Caco-2 (cell line): Measurements from ENCODE around the gene SARS1. TPM values are rescaled to one million over a fixed set of nuclear protein-coding genes. Genes with fewer than 3 reads are reported as not detected.

Experiments used
- BruUV-seq: library from RNA; stranded (reverse); fragments of 400-500 nt; replicated peaks from 2 replicates; lab custom pipeline; 2021; lab: Mats Ljungman, UMichigan
- CTCF ChIA-PET: fragments of 300-600 bp; sonication (Branson Sonifier 250); formaldehyde crosslinking; loops from one replicate; lab custom pipeline; 2022; ENCODE audit warnings: antibody characterized with exemption; lab: Charles Lee
- POLR2A ChIA-PET: fragments of 300-600 bp; sonication (Branson Sonifier 250); formaldehyde crosslinking; loops from one replicate; lab custom pipeline; 2022; ENCODE audit warnings: antibody characterized with exemption; lab: Charles Lee
- DNase-seq, 2 experiments: peaks; one replicate each; pipeline versions ENCODE4 v3.0.0 to v3.0.0-alpha.2; 2020 to 2022
- H3K27me3 ChIP-seq: replicated peaks from 2 replicates; pipeline ENCODE4 v1.6.0; 2011; ENCODE audit warnings: low read length; ENCODE audit not compliant: control insufficient read depth, insufficient read depth
- H3K36me3 ChIP-seq: 2 replicates; pipeline ENCODE4 v1.5.1; 2011; ENCODE audit warnings: low read length; ENCODE audit not compliant: control insufficient read depth, insufficient read depth
- H3K4me1 ChIP-seq: fragments of 250-450 bp; sonication (Bioruptor Pico); 2 replicates; pipeline ENCODE4 v1.5.1; 2020; ENCODE audit warnings: mild to moderate bottlenecking
- H3K4me3 ChIP-seq: 2 replicates; pipeline ENCODE4 v1.5.1; 2011; ENCODE audit warnings: low read depth, mild to moderate bottlenecking, control low read depth, low read length
- H3K9me3 ChIP-seq: fragments of 250-450 bp; sonication (Bioruptor Pico); 2 replicates; pipeline ENCODE4 v1.5.1; 2020; ENCODE audit warnings: mild to moderate bottlenecking, moderate library complexity
- H3K27ac Mint-ChIP-seq: one replicate; pipeline ENCODE4 v1.8.0; 2022; ENCODE audit warnings: mixed read lengths; ENCODE audit not compliant: unreplicated experiment
- H3K27me3 Mint-ChIP-seq: one replicate; pipeline ENCODE4 v1.8.0; 2022; ENCODE audit warnings: mixed read lengths; ENCODE audit not compliant: insufficient read depth, unreplicated experiment
- H3K36me3 Mint-ChIP-seq: one replicate; pipeline ENCODE4 v1.8.0; 2022; ENCODE audit warnings: mild to moderate bottlenecking, mixed read lengths; ENCODE audit not compliant: insufficient read depth, unreplicated experiment
- H3K4me1 Mint-ChIP-seq: one replicate; pipeline ENCODE4 v1.8.0; 2022; ENCODE audit warnings: low read depth, mixed read lengths; ENCODE audit not compliant: unreplicated experiment
- H3K4me3 Mint-ChIP-seq: one replicate; pipeline ENCODE4 v1.8.0; 2022; ENCODE audit warnings: mild to moderate bottlenecking, moderate library complexity, mixed read lengths; ENCODE audit not compliant: unreplicated experiment
- H3K9me3 Mint-ChIP-seq: one replicate; pipeline ENCODE4 v1.8.0; 2022; ENCODE audit warnings: mixed read lengths; ENCODE audit not compliant: unreplicated experiment
- intact Hi-C: fragments of 100-400 bp; cut with micrococcal nuclease; formaldehyde crosslinking; loops from one replicate; pipeline ENCODE4 v1.10.0; 2022; ENCODE audit not compliant: unreplicated experiment
- total RNA-seq: library from RNA; stranded (reverse); gene quantifications from 2 replicates; pipeline ENCODE4 v1.2.3, GENCODE V29; 2022
- TF ChIP-seq, protein P1 (sequence below), 2 experiments: fragments of 200-600 bp in 1 of 2; IDR thresholded peaks; 1 replicate in 1 of 2; 2 replicates in 1 of 2; pipeline versions ENCODE4 v1.5.1 to v1.8.0; 2011 to 2022; ENCODE audit warnings: antibody characterized with exemption in 1 of 2, control low read depth in 1 of 2, inconsistent platforms in 1 of 2, low read depth in 1 of 2, low read length in 1 of 2, mild to moderate bottlenecking in 1 of 2, moderate library complexity in 1 of 2; ENCODE audit not compliant: insufficient read depth in 1 of 2, severe bottlenecking in 1 of 2, unreplicated experiment in 1 of 2

SARS1 gene
- total RNA-seq, 1 experiment from 2014 or later: 225 TPM

DNA sequence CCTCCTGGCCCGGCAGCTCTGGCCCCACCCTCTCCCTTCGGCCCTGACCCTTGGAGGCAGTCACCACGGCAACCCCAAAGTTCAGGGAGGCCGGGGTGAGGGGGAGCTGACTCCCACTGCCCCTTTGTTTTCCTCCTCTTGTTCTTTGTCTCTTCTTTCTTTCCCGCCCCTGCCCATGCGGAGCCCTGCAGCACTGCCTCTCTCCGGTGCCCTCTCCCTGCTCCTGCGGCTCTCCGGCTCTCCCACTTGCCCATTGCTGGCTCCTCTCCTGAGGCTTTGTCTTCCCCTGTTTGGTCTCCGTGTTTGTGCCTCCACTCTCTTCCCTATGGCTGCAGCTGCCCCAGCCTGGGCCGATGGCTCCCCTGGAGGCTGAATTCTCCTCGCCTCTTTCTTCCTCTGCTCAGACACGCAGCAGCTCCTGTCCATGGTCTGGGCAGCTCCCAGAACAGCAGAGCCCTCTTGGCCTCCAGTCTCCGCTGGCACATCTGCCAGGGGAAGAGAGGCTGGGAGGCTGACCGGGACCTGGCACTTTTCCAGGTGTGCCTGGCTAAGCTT, 41.5 kb downstream of the SARS1 start:
- no peak overlapping the region for H3K4me3 ChIP-seq
- H3K27me3 ChIP-seq: no peaks in the 10 kb centered on the region
- no peak for DNase-seq
- ChIA-PET POLR2A (no interaction called here), CTCF (interaction anchor here (0.8 kb wide), 1 partner anchor 145 kb away, joined by 3 read pairs; no protein-coding TSS in a partner anchor)
- H3K27me3 Mint-ChIP-seq: no peaks in the 10 kb centered on the region
- peaks cover 7% of the 10 kb centered on the region for H3K4me1 Mint-ChIP-seq
- intact Hi-C loops: no loop called here
- peaks cover 9% of the 10 kb centered on the region for H3K4me1 ChIP-seq
- H3K9me3 ChIP-seq: no peaks in the 10 kb centered on the region
- no peak overlapping the region for H3K4me3 Mint-ChIP-seq
- BruUV-seq: no TSS peak
- H3K36me3 Mint-ChIP-seq: peaks cover 5% of the 10 kb centered on the region
- TF ChIP-seq, protein P1, sequence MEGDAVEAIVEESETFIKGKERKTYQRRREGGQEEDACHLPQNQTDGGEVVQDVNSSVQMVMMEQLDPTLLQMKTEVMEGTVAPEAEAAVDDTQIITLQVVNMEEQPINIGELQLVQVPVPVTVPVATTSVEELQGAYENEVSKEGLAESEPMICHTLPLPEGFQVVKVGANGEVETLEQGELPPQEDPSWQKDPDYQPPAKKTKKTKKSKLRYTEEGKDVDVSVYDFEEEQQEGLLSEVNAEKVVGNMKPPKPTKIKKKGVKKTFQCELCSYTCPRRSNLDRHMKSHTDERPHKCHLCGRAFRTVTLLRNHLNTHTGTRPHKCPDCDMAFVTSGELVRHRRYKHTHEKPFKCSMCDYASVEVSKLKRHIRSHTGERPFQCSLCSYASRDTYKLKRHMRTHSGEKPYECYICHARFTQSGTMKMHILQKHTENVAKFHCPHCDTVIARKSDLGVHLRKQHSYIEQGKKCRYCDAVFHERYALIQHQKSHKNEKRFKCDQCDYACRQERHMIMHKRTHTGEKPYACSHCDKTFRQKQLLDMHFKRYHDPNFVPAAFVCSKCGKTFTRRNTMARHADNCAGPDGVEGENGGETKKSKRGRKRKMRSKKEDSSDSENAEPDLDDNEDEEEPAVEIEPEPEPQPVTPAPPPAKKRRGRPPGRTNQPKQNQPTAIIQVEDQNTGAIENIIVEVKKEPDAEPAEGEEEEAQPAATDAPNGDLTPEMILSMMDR (IDR thresholded peaks at IDR 0.05; ENCODE audit: insufficient read depth in 1 of 2, low read depth in 1 of 2, low read length in 1 of 2, severe bottlenecking in 1 of 2, unreplicated experiment in 1 of 2): no peak
- H3K27ac Mint-ChIP-seq: no peak overlapping the region
- no peaks in the 10 kb centered on the region for H3K9me3 Mint-ChIP-seq
- no peaks in the 10 kb centered on the region for H3K36me3 ChIP-seq

DNA sequence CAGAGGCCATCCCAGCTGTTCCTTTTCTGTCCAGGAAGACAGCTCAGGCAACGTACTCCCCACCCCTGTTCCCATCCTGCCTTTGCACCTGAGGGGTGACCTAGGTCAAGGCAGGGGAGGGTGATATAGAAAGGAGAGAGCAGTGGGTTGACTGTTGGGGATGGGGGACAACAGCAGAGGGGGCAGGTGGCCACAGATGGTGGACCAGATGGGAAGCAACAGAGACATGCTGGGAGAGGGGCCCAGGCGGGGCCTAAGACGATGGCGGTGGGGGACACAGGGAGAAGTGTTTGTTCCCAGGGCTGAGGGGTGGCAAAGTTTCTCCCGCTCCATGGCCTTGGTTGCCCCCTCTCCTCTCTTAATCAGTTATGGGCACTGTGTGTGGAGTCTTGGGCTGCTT, 42.0 kb downstream of the SARS1 start:
- Mint-ChIP-seq H3K4me3 (no peak overlapping the region), H3K36me3 (peaks cover 5% of the 10 kb centered on the region), H3K27me3 (no peaks in the 10 kb centered on the region), H3K4me1 (peaks cover 7% of the 10 kb centered on the region), H3K9me3 (no peaks in the 10 kb centered on the region), H3K27ac (no peak overlapping the region)
- Histone ChIP-seq H3K9me3 (no peaks in the 10 kb centered on the region), H3K4me1 (peaks cover 9% of the 10 kb centered on the region), H3K36me3 (no peaks in the 10 kb centered on the region), H3K27me3 (no peaks in the 10 kb centered on the region), H3K4me3 (no peak overlapping the region)
- no peak for DNase-seq
- TF ChIP-seq, protein P1 (IDR thresholded peaks at IDR 0.05; ENCODE audit: insufficient read depth in 1 of 2, low read depth in 1 of 2, low read length in 1 of 2, severe bottlenecking in 1 of 2, unreplicated experiment in 1 of 2): no peak
- CTCF ChIA-PET: interaction anchor here (0.5 kb wide), 1 partner anchor 58 kb away, joined by 3 read pairs; no protein-coding TSS in a partner anchor
- intact Hi-C loops: no loop called here
- BruUV-seq: no TSS peak
- POLR2A ChIA-PET: no interaction called here

DNA sequence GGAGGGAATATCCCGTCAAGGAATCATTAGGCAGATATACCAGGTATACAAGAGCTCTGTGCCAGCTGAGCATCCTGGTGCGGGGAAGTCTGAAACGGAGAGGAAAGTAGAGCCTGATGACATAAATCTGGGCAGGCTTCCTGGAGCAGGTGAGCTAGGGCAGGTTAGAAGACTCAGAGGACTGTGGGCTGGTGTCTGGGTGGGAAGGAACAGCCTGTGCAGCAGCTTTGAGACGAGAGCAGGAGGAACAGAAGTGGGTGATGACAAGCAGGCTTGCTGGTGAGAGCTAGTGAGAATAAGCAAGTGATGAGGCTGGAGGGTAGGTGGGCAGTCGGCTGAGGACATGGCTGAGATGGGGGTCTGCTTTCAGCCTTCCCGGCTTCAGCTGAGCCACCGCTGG, 42.4 kb downstream of the SARS1 start:
- Mint-ChIP-seq H3K4me3 (no peak overlapping the region), H3K27ac (no peak overlapping the region), H3K36me3 (peaks cover 5% of the 10 kb centered on the region), H3K4me1 (peaks cover 7% of the 10 kb centered on the region), H3K9me3 (no peaks in the 10 kb centered on the region), H3K27me3 (no peaks in the 10 kb centered on the region)
- DNase-seq: no peak
- Histone ChIP-seq H3K27me3 (no peaks in the 10 kb centered on the region), H3K36me3 (no peaks in the 10 kb centered on the region), H3K9me3 (no peaks in the 10 kb centered on the region), H3K4me1 (peaks cover 9% of the 10 kb centered on the region), H3K4me3 (no peak overlapping the region)
- ChIA-PET POLR2A (no interaction called here), CTCF (interaction anchor here (0.5 kb wide), 1 partner anchor 58 kb away, joined by 3 read pairs; no protein-coding TSS in a partner anchor)
- intact Hi-C loops: no loop called here
- TF ChIP-seq, protein P1 (IDR thresholded peaks at IDR 0.05; ENCODE audit: insufficient read depth in 1 of 2, low read depth in 1 of 2, low read length in 1 of 2, severe bottlenecking in 1 of 2, unreplicated experiment in 1 of 2): no peak
- BruUV-seq: no TSS peak
